Suprapubic skin (tissue), 4 donors: ENCODE data around the gene HIPK3.

Experiments used
- EP300 ChIP-seq: sonication (generic); formaldehyde crosslinking; IDR thresholded peaks from one replicate; pipeline ENCODE4 v1.6.1; 2017; ENCODE audit warnings: antibody characterized with exemption
- POLR2A ChIP-seq, 2 donors: fragments of 450-650 bp; IDR thresholded peaks; one replicate each; pipeline ENCODE4 v1.6.1; 2017; ENCODE audit warnings: antibody characterized with exemption in 2 of 2, mild to moderate bottlenecking in 2 of 2, moderate library complexity in 2 of 2
- POLR2AphosphoS5 ChIP-seq, 3 donors: sonication (generic); formaldehyde crosslinking; IDR thresholded peaks; one replicate each; pipeline ENCODE4 v1.6.1; 2017; ENCODE audit warnings: antibody characterized with exemption in 3 of 3
- TF ChIP-seq, protein P1 (sequence below), 2 donors: fragments of 200-600 bp in 1 of 2; fragments of 450-650 bp in 1 of 2; sonication (generic) in 1 of 2; IDR thresholded peaks; one replicate each; pipeline ENCODE4 v1.5.1; 2016 to 2019; ENCODE audit warnings: antibody characterized with exemption in 2 of 2, mild to moderate bottlenecking in 1 of 2, moderate library complexity in 1 of 2

GRCh38 chr11:33339247-33339646, 82.1 kb downstream of the HIPK3 start:
- TF ChIP-seq POLR2A (IDR thresholded peaks at IDR 0.05) (no peak), POLR2AphosphoS5 (IDR thresholded peaks at IDR 0.05) (no peak), EP300 (no peak)
- TF ChIP-seq, protein P1, sequence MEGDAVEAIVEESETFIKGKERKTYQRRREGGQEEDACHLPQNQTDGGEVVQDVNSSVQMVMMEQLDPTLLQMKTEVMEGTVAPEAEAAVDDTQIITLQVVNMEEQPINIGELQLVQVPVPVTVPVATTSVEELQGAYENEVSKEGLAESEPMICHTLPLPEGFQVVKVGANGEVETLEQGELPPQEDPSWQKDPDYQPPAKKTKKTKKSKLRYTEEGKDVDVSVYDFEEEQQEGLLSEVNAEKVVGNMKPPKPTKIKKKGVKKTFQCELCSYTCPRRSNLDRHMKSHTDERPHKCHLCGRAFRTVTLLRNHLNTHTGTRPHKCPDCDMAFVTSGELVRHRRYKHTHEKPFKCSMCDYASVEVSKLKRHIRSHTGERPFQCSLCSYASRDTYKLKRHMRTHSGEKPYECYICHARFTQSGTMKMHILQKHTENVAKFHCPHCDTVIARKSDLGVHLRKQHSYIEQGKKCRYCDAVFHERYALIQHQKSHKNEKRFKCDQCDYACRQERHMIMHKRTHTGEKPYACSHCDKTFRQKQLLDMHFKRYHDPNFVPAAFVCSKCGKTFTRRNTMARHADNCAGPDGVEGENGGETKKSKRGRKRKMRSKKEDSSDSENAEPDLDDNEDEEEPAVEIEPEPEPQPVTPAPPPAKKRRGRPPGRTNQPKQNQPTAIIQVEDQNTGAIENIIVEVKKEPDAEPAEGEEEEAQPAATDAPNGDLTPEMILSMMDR (IDR thresholded peaks at IDR 0.05), result no peak
